Right kidney (tissue), 1 donor: ENCODE results near the gene LRRK1.

ENCODE experiments used
- DNase-seq: peaks from one replicate; pipeline ENCODE4 v3.0.0-alpha.2; 2016

Gene LRRK1

GRCh38 chr15:101043911-101044624, 124.9 kb downstream of the LRRK1 start:
- no peak for DNase-seq

- DNase-seq = no peak
These were observed 125.6 kb downstream of the LRRK1 start for GRCh38 chr15:101044625-101045235.

- DNase-seq = no peak
These were observed 126.1 kb downstream of the LRRK1 start for GRCh38 chr15:101045236-101045646.

DNA sequence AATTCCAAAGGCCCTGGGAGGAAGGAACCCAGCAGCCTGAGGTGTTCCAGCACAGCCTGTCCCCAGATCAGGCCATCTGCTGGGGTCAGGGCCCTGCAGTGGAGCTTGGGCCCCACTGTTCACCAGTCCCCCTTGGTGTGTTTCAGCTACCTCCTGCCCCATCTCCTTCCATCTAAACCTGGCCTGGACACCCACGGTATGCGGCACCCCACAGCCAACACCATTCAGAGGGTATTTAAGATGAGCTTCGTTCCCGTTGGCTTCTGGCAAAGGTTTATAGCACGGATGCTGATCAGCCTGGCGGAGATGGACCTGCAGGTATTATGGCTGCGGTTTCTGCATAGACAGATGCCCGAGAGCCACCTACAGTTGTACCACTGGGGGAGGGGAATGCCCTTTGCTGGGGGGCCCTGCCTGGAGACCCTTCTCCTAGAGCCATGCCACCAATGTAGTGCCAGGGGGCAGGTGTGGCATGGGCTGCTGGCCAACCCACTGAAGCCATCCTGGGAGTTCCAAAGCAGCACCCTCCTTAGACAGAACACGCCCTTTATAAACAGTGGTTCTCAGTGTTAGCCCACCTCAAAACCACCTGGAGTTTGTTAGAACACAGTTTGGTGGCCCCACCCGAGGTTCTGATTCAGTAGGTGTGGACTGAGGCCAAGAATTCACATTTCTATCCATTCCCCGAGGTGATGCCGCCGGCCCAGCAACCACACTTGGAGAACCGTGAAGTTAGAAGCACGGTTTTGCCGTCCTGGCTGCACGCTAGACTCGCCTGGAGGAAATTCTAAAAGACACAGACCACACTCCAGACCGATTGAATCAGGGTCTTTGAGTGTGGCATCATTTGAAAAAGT, 126.9 kb downstream of the LRRK1 start:
- DNase-seq = no peak

DNA sequence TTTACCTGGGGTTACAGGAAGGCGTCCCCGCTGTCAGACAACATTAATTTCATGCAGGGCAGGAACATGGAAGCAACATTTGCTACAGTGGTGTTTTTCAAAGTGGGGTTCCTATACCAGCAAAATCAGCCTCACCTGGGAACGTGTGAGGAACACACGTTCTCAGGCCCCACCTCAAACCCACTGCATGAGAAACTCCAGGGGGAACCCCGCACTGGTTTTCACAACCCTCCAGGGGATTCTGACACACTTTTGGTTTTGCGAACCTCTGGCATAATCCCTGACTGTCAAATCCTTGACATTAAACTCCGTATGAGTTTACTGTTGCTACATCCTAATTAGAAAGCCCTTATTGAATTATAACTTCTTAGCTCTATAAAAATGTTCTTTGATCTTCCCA, 127.7 kb downstream of the LRRK1 start:
- DNase-seq = no peak

DNA sequence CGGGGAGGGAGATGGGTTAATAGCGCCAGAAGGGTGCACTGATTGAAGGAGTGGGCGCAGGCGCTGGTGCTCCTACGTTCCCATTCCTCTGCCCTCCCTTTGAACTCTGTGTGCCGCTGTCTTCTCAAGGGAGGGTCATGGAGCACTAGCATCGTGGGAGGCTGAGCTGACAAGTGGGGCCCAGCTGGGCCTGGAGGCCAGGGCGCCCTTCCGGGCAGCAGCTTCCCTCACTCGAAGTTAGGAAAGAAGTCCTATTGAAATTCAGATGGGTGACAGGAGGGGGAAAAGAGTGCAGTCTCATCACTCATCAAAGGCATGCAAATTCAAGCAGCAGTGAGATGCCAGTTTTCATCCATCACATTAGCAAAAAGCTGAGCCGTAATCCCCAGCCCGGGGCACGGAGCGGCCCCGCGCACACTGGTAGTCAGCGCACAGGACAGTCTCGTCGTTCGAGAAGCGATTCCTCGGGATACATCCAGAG, 128.2 kb downstream of the LRRK1 start:
- DNase-seq = no peak

DNA sequence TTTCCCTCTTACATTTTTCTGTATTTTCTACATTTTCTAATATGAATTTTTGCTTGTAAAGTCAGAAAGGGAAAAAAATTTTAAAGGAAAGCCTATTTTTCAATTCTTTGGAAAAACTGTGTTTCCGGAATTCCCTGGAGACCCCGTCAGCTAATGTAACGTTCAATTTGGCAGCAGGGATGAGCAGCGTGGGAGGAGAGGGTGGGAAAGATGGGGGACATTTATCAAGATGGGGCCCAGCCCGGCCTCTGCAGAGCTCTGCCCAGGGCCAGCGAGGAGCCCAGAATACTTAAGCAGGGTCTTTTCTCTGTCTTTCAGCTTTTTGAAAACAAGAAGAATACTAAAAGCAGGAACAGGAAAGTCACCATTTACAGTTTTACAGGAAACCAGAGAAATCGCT, 129.0 kb downstream of the LRRK1 start:
- DNase-seq = no peak

DNA sequence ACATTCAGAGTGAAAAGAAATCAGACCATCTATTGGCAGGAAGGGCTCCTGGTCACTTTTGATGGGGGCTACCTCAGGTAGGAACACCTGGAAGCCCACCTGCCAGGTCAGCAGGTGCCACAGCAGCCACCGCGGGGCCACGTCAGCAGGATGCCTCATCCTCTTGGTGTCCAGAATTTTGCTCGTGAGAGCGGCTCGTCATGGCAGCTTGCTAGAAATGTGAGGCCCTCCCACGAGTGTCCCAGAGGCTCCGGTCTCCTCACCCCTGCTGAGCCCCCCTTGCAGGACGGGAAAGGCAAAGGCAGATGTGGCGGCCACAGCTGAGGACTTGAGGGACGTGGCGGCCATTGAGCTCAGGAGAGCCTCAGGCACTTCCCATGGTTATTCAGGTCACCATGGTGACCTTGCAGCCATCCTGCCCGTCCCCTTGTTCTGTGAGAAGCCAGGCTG, 129.4 kb downstream of the LRRK1 start:
- no peak for DNase-seq

DNA sequence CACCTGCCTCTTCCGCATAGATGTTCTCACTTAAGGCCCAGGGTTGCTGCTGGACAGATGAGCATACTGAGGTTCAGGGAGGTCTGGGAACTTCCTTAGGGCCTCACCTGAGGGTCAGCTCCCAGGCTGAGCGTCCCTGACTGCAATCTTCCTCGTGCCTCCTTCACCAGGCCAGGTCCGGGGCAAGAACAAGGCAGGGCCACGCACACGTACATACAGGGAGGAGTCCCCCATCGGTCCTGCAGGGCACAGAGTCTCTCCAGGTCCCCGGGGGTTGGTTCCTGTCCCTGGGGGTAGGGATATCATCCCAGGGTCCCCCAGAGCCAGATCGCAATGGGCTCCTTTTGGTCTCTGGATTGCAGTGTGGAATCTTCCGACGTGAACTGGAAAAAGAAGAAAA, 130.1 kb downstream of the LRRK1 start:
- no peak for DNase-seq

DNA sequence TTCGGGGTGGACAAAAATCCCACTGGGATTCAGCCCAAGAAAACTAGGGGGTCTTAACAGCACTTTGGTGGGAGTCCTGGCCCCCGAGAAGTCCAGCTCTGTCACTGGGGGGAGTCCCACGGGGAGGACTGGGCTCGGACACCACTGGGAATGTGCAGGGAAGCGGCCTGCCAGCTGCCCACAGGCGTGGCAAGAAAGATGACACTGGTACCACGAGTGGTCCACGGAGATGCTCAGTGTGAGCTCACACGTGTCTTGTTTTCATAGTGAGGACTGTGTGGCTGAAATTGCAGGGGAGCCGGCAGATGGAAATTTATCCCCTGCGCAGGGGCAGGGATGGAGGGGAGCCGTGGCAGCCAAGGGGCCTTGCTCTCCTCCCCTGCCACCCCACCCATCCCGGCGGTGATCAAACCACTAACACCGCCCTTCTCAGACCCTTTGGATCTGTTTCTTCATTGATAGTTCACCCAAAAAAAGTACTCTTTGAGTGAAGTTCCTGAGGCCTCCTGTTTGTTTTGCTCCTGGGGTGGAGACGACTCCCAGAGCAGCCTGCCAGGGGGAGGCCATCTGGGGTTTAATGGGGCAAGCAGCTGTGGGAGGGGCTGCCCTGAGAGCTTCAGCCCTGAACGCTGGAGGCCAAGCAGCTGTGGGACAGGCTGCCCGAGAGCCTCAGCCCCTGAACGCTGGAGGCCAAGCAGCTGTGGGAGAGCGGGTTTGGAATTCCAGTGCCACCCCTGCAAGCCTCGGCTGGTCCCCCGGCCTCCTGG, 130.9 kb downstream of the LRRK1 start:
- DNase-seq = no peak

- no peak for DNase-seq
These were observed 131.6 kb downstream of the LRRK1 start for GRCh38 chr15:101050623-101051290.

GRCh38 chr15:101051291-101052030, 132.3 kb downstream of the LRRK1 start:
- no peak for DNase-seq

- no peak for DNase-seq
These were observed 133.0 kb downstream of the LRRK1 start for GRCh38 chr15:101052031-101052620.

DNA sequence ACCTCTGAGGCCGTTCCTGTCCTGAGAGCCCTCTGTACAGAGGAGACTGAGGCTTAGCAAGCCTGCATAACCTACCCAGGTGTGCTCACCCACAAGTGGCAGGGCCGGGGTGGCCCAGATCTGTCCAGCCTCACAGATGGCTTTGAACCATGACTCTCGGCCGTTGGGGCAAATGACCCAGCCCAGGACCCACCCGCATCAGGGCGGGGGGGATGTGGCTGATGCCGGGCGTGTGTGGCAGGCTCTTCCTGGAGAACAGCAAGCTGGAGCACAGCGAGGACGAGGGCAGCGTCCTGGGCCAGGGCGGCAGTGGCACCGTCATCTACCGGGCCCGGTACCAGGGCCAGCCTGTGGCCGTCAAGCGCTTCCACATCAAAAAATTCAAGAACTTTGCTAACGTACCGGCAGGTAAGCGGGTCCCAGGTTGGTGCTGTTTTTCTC, 133.5 kb downstream of the LRRK1 start:
- no peak for DNase-seq

DNA sequence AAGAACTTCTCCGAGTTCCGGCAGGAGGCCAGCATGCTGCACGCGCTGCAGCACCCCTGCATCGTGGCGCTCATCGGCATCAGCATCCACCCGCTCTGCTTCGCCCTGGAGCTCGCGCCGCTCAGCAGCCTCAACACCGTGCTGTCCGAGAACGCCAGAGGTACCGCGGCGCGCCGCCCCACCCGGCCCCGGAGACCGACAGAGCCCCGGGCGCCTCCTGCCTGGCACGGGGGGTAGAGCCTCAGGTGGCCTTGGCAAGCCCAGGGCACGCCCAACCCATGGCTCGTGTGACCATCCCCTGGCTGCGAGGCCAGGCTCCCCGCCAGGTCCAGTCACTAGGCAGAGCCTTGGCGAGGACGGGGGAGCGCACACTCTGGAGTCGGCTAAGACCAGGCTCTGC, 134.1 kb downstream of the LRRK1 start:
- DNase-seq = no peak

DNA sequence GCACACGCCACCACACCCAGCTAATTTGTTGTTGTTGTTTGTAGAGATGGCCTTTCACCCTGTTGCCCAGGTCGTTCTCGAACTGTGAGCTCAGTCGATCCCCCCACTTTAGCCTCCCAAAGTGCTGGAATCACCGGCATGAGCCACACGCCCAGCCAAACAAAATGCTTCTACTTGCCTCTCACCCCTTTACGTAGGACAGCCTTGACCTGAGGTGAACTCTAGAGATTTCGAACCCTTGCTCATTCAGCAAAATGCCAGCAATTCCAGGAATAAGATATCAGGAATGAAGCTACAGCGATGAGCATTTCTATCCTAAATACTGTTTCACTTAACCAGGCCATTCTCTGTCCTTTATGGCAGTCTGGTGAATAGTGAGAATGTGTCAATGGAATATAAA, 135.0 kb downstream of the LRRK1 start:
- no peak for DNase-seq

GRCh38 chr15:101054991-101055390, 135.8 kb downstream of the LRRK1 start:
- DNase-seq = no peak

DNA sequence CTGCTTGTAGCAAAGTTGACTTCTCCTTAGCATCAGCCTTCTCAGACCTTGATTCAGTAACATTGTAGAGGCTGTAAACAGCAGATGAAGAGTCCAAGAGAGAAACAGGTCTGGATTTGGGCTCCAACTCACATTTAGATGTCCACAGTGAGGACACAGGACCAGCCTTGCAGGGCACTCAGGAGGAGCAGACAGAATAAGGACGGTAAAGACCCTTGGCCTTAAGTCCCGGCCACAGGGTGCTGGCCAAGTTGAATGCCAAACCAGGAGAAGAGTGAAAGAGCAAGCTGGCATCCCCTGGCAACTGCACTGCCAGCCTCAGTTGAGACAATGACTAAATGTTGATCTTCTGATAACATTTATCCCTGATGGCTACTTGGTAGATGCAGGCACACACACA, 136.3 kb downstream of the LRRK1 start:
- no peak for DNase-seq

DNA sequence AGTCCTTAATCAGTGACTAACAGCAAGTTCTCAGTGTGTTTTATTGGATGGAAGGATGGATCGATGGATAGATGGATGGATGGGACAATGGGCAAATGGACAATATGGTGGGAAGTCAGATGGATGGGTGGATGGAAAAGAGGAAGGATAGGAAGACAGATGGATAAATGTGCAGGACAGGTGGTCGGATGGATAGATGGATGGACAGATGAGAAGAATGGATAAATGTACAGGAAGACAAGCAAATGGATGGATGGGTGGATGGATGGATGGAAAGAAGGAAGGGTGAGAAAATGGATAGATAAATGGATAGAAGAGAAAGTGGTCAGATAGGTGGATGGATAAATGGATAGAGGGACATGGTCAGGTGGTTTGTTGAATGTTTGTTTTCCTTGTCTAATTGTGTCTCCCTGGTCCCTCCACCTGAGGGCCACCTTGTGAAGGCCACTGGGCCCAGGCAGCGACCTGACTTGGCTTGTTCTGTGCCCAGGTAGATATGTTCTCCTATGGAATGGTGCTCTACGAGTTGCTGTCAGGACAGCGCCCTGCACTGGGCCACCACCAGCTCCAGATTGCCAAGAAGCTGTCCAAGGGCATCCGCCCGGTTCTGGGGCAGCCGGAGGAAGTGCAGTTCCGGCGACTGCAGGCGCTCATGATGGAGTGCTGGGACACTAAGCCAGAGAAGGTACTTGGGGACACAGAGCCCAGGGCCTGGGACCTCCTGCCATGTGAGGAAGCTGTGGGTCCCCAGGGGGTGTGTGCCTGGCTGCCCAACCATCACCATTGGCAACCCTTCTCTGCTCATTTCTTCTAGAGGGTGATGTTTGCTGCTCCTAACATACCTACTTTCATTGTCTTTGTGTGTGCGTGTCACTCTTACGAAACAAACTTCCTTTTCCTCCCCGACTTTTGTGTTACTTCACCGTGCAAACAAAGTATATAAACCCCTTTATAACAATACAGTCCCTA, 137.5 kb downstream of the LRRK1 start:
- DNase-seq = no peak
